Measurements from ENCODE around the gene RMI2.

The RMI2 gene

DNA sequence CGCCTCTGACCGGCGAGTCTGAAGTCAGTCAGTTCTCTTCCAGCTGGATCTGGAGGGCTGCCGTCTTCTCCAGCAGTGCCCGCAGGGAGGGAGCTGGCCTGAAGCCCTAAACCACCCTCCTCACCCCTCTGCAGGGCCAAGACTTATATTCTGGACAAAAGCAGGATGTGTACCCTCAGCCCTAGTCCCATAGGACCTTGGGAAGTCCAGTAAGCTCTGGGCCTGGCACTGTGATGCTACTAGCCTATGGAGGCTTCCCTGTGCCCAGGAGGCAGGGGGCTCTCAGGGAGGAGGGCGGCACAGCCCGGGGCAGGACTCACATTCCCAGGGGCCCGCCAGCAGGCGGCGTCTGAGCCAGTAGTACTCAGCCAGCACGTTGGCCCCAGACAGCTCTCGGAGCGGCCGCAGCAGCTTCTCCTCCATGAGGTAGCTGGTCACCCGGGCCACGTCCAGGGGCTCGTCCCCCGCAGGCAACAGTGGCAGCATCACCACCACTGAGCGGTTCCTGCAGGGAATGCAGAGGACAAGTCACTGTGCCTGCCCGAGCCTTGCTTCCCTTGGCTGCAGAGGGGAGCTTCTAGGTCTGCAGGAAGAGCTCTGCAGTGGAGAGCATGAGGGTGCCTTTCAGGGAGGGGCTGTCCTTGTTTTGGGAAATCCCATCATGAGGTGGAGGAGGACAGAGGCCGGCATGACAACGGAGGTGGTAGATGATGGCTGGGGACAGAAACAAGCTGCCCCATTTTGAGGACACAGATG, 41.7 kb downstream of the RMI2 start:
- DNase-seq = peak; percentile 28

DNA sequence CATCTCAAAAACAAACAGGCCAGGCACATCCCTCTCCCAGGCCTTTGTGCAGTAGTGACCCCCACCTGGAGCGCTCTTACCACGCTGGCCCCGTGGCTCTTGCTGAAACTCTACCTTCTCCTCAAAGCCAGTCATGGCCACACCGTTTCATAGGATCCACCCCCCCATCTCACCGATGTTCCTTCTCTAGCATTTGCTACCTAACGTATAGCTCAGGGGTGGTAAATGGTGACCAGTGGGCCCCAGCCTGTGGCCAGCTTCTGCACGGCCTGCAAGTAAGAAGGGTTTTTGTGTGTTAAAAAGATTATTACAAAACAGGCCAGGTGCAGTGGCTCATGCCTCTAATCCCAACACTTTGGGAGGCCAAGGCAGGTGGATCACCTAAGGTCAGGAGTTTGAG, 43.8 kb downstream of the RMI2 start:
- DNase-seq = no peak

DNA sequence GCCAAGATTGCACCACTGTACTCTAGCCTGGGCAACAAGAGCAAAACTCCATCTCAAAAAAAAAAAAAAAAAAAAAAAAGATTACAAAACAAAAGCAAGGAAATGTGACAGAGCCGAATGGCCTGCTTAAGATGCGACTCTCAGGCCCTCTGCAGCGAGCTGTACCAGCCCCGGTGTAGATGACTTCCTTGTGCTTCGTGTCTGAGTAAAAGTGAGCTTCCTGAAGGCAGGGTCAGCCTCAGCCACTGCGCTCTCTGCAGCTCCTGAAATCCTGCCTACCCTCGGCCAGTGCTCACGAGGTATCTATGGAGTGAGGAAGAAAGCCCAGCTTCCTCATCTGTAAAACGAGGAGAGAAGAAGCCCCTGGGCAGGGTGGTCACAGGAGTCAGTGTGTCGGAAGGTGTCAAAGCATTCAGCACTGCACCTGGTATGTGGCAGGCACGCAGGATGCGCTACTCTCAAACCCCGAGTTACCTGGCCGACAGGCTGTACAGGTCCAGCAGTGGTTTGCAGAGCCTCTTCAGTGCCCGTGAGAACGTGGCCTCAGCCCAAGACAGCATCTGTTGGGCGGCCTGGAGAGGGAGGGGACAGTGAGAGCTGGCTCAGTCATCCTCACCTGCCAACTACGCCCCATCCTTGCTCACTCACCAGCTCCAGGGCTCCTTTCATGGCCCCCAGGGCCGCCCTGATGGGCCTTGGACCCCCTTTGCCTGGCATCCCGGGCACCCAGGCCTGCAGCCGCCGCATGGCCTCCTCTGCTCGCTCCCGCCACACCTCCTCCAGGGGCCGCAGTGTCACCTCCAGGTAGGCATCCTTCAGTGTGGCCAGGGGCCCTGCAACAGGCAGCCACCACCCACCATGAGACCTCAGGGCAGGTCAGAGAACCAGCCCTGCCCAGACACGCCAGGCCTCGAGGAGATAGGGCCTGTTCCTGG, 44.6 kb downstream of the RMI2 start:
- no peak for DNase-seq

DNA sequence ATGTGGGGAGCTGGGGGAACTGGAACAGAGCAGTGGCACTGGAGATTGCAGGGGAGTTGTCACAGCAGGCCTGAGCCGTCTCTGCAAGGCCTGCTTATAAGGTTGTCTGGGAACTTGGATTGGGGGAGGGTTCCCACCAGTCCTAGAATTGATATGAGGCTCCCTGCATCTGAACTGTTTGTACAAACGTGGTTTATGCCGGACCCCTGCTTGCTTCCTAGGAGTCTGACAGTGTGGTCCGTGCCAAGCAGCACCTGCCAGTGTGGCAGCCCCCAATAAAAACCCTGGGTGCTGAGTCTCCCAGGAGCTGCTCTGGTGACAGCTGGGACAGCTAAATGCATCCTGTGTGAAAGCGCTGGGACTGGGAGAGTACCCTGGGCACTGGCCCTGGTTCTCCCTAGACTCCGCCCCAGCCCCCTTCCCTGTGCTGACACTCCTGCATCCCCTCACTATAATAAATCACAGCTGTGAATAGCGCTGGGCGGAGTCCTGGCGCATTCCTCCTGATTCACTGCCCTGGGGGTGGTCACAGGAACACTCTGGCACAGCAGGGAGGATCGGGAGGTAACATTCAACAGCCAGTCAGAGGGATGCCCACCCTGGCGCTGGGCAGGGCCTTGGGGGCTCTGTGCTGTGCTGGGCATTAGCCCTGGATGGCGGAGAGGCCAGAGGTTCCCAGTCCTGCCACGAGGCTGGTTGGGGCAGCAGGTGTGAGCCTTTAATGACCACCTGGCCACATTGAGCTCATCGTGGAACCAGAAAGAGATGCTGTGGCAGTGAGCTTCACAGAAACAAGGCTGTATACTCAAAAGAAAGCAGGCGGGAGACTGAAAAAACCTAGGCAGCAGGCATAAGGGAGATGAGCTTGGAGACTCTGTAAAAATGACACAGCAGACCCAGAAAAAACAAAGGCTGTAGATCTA, 45.6 kb downstream of the RMI2 start:
- no peak for DNase-seq

DNA sequence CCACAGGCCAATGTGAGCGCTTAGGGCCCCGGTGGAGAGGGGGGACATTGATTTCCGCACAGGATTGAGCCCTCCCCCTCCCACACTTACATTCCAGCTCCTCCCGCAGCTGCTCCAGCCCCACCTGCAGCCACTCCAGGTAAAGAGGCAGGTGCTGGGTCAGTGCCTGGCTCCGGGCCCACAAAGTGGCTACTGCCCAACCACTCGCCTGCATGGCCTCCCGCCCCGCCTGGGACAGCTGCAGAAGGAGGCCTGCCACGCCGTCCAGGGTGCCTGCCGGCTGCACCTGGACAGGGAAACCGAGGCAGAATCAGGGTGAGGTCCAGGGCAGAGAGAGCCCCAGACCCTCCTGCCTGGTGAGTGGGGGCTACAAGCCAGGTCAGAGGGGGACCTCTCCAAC, 46.3 kb downstream of the RMI2 start:
- no peak for DNase-seq

DNA sequence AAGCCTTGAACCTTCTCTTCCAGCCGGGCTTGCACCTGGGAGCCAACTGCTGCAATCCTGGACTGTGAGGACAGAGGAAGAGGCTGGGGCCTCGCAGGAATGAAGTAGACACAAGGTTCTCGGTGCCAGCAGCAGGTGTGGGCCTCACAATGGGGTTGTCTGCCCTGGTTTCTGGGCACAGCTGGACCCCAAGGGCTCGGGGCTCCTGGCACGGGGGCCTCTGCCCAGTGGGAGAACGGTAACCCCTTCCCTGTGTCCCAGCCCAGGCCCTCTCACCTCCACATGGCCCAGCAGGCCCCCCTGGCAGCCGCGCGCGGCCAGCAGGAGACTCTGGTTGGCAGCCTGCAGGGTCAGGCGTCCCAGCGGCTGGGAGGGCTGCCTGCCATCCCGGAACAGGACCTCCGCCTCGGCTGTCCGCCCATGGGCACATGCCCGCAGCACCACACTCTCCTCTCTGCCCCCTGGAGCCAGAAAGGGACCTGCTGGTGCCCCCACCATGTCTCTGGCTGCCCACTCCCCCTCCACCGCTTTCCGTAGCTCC, 46.9 kb downstream of the RMI2 start:
- DNase-seq = no peak

DNA sequence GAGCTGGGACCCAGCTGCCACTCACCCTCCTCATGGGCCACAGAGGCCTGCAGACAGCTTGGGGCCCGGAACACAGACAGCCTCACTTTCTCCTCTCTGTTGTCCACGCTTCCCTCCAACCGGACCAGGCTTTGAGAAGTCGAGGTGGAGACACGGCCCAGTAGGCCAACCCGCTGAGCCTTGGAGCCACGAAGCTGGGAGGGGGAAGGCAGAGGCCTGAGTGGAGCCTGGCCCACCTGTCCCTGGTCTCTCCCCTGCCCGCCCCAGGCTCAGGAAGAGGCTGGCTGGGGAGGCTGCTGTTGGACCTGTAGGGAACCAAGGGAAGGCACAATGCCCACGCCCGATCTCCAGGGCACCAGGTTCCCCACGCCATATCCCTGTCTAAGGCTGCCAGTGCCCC, 48.1 kb downstream of the RMI2 start:
- no peak for DNase-seq

DNA sequence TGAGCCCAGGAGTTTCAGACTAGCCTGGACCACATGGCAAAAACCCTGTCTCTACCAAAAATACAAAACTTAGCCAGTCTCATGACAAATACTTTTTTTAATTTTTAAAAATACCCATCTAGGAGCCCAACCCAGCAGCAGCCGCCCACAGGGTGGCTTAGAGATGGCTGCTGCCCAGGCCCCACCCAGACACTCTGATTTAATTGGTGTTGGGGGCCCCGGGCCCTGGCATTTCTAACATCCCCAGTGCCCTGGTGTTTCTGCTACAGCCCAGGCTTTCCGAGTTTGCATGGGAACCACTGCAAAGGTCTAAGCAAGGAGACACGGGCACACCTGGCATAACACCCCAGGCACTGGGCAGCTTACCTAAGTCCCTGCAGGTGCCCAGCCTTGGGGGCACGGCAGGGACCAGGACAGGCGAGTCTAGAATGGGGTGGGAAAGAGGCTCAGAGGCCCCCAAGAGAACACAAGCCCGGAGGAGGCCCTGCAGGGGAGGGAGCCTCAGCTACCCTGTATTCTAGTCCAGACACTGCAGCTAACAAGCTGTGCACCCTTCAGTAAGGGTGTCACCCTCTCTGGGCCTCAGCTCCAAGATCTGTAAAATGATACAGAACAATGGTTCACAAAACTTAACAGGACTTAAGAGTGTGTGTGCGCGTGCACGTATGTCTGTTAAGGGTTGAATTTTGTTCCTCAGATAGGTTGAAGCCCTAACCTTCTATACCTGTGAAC, 48.8 kb downstream of the RMI2 start:
- DNase-seq = no peak

DNA sequence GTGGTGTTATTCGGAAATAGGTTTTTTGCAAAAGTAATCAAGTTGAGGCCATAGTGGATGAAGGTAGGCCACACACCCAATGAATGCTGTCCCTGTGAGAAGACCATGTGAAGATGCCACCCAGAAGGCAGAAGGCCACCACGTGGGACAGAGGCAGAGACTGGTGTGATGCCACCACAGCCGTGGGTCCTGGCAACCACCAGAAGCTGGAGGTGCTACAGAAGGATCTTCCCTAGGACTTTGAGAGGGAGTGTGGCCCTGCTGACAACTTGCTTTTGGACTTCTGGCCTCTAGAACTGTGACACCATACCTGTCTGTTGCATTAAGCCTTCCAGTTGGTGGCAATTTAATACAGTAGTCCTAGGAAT, 49.3 kb downstream of the RMI2 start:
- DNase-seq = no peak

DNA sequence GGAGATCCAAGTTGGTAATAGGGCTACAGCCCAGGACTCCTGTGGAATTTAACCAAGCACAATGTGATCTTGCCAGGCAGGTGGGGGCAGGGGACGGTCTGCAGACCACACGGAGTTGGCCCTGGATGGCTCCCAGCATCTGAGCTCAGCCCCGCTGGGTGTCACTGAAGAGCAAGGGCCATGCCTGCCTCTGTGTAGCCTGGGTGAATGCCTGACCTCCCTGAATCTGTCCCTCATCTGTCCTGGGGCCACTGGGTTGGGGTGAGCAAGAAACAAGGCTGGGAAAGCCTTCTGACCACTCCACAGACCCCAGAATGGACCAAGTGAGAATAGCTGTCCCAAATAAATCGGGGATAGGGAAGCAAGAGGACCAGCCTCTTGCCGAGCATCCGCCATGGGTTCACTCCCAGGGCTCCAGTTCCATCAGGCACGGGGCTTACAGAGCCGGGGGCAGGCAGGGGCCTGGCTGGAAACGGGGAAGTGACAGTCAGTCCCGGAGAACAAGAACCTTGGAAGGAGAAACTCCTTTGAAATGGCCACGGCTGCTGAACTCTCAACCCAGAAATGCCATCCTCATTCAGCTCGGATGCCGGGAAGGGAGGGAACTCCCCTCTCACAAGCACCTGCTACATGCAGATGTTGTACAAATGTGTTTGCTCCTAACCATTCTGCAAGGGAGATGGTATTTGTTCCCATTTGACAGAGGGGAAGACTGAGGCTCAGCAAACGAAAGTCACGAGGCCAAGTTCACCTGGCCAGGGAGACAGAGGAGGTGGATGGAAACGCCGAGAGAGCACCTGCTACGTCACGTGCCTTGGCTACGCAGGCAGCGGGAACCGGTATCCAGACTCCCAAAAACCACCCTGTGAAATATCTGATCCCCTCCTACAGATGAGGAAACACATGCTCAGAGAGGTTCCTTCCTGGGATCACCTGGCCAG, 50.0 kb downstream of the RMI2 start:
- DNase-seq = no peak

DNA sequence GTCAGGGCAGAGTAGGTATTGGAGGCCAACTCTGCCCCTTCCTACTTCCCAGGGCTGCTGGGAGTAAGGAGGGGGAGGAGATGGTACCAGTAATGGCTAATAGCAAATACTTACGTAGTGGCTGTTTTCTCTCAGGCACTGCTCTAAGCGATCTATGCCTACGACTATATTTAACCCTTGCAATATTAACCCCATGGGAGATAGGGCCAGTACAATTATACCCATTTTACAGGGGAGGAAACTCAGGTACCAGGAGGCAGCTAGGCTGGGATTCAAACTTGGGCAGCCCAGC, 50.6 kb downstream of the RMI2 start:
- DNase-seq = no peak

DNA sequence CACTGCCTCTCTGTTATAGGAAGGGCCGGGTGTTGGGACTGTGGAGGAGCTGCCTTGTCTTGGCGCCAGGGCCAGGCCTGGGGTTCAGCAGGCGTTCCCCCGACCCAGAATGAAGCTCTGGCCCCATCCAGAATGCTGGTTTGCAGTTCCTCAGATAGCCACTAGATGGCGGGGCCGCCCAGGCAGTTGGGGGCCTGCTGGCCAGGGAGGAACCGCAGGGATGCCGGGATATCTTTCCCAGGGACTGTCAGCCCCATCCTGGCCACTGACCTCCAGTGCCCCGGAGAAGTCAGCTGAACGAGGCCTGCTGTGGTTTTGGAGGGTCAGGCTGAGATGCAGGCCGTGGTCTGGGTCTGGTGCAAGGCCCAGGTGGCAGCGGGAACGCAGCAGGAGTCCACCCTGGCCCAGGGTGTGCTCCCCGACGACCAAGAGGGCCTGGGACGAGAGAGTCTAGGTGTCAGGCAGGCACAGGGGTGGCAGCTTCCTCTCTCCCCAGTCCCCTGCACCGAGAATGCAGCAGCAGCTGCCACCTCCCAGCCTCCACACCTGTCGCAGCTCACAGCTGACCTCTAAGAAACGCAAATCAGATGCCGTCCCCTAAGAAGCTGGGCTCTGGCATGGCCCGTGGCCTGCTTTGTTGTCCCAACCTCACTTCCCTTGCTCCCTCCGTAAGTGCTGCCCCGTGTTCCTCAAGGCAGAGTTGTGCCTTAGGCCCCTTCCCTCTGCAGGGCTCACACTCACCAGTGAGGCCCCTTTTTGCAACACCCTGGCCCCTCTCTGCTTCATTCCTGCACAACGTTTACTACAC, 51.2 kb downstream of the RMI2 start:
- peak; percentile 80 for DNase-seq

DNA sequence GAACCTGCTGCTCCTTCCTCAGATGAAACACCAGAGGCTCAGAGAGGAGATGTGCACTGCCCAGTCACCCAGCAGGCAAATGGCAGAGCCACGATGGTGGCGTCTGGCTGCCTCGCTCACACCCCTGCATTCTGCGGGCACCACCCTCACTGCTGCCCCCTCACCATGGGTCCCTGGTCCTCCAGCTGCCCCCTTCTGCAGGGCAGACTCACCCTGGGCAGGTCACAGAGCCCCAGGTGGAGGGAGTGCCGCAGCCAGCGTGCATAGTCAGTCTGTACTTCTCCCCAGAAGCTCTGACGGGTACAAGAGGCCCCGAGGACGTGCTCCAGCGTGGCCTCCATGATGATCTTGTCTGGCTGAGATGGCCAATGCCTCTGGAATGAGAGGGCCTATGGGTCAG, 52.9 kb downstream of the RMI2 start:
- DNase-seq = no peak

DNA sequence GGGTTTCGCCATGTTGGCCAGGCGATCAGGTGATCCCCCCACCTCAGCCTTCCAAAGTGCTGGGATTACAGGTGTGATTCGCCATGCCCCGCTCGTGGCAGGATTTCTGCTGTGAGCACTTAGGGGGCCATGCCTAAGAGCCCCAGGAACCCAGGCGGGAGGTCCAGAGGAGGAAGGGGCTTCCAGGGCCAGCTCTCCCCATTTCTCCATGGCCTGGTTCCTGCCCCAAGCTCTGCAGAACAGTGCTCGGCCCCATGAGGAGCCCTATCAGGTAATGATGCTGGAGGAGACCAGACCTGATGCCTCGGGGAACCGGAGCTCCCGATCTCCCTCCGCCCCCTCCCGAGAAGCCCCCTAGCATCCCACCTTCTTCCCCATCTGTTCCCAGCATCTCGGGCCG, 53.6 kb downstream of the RMI2 start:
- no peak for DNase-seq

DNA sequence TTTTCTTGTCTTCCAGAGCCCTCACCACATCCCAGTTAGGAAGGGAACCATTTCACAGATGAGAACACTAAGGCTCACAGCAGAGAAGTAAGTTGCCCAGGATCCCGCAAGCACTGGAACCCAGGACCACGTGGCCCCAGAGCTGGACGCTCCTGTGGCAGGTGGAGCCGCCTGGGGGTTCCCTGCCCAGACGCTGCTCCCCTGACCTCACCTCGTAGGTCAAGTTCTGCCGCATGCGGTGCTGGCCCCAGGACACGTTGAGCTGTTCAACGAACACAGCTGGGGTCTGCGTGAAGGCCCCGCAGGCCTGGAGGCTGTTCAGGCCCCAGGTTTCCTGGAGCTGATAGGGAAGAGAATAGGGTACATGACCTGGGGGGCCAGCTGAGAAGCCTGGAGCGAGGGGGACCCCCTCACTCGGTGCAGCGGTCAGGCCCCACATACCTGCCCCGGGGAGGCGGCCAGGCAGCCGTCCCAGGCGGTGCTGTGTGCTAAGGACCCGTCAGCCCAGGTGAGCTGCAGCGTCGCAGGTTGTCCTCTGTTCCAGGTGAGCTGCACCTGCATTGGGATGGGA, 54.1 kb downstream of the RMI2 start:
- no peak for DNase-seq

DNA sequence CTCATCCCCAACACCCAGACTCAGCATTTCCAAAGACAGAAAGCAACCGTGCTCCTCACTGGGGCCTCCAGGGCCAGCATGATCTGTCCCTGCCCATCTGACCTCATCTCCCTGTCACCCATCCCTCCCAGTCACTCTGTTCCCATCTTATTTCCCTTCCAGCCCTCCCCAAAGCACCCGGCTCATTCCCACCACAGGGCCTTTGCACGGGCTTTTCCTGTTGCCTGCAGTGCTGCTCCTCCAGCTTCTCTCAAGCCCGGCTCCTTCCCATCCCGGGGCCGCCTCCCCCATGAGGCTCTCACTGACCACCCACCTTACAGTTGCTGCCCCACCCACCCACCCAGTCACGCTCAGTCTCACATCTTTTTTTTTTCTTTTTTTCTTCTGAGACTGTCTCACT, 54.8 kb downstream of the RMI2 start:
- no peak for DNase-seq

Measured in activated CD4-positive, alpha-beta T cell treated with anti-CD3 and anti-CD28 coated beads for 48 hours (primary cell).